ENCODE results near the gene PHKG1. TPM values are rescaled to one million over a fixed set of nuclear protein-coding genes. Genes with fewer than 3 reads are reported as not detected.
"Not testable (repeated sequence)": the region's sequence is repeated elsewhere in the genome, so short reads cannot be mapped to it uniquely, and the experiment has no call there.

PHKG1 gene
- total and polyA plus RNA-seq, 11 donors = 2.4 to 150 (median 19.7) TPM

- intact Hi-C loops (cut with DNase I) = no loop called here
- Histone ChIP-seq H3K36me3 (peaks cover 0 to 6% (median 5%) of the 10 kb centered on the region in 9 donors), H3K27ac (peak overlapping the region in 1 of 12 donors; percentile 66), H3K27me3 (no peaks in the 10 kb centered on the region), H3K4me3 (no peak overlapping the region), H3K9me3 (no peaks in the 10 kb centered on the region), H3K4me1 (peaks cover 7 to 45% (median 26%) of the 10 kb centered on the region in 12 donors)
- ATAC-seq = no peak
- no peak for DNase-seq
- no peak for TF ChIP-seq CTCF (IDR thresholded peaks at IDR 0.05)
- WGBS, 4 donors = 86 to 94% (median 90%) methylated on average over 1 of the region's 1 CpG
These were observed 44.5 kb downstream of the PHKG1 start for GRCh38 chr7:56048245-56048644.

- H3K27ac ChIP-seq = peak overlapping the region in 2 of 12 donors; percentile 15 to 66
- H3K9me3 ChIP-seq; ATAC-seq; H3K27me3 ChIP-seq; intact Hi-C loops (cut with DNase I); DNase-seq; H3K4me3 ChIP-seq; H3K36me3 ChIP-seq: not testable (repeated sequence)
- peaks cover 4 to 40% (median 19%) of the 10 kb centered on the region in 12 donors for H3K4me1 ChIP-seq
- 84 to 88% (median 85%) methylated on average over 11 of the region's 11 CpGs for WGBS, 4 donors
These were observed 45.2 kb downstream of the PHKG1 start for GRCh38 chr7:56047446-56048116.

GRCh38 chr7:56046721-56047445 is 45.9 kb downstream of the PHKG1 start:
- no peak overlapping the region for H3K4me3 ChIP-seq
- 57 to 66% (median 61%) methylated on average over 5 of the region's 5 CpGs for WGBS, 4 donors
- DNase-seq (no peak), ATAC-seq (no peak)
- H3K36me3 ChIP-seq = peaks cover 0 to 8% (median 0%) of the 10 kb centered on the region in 9 donors
- peaks cover 0 to 34% (median 15%) of the 10 kb centered on the region in 12 donors for H3K4me1 ChIP-seq
- intact Hi-C loops (cut with DNase I) = no loop called here
- no peaks in the 10 kb centered on the region for H3K9me3 ChIP-seq
- TF ChIP-seq CTCF (IDR thresholded peaks at IDR 0.05) (no peak), POLR2A (IDR thresholded peaks at IDR 0.05) (no peak)
- H3K27ac ChIP-seq = peak overlapping the region in 5 of 12 donors; percentile 15 to 66 (median 24)
- no peaks in the 10 kb centered on the region for H3K27me3 ChIP-seq

DNA sequence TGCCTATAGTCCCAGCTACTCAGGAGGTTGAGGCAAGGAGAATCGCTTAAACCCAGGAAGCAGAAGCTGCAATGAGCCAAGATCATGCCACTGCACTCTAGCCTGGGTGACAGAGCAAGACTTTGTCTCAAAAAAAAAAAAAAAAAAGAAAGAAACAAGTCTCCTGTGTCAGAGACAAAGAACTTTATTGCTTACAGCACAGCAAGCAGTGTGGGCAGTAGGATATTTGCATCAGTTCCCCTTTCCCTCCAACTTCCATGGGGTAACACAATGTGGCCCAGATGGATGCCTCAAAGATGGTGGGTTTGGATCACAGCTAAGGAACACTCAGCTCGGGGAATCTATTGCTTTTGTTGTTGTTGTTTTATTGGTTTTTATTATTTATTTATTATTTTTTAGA is 47.0 kb downstream of the PHKG1 start:
- DNase-seq; intact Hi-C loops (cut with DNase I); H3K4me3 ChIP-seq; ATAC-seq; H3K27ac ChIP-seq; H3K9me3 ChIP-seq; H3K27me3 ChIP-seq: not testable (repeated sequence)
- Histone ChIP-seq H3K4me1 (peaks cover 0 to 31% (median 14%) of the 10 kb centered on the region in 12 donors), H3K36me3 (peaks cover 0 to 13% (median 0%) of the 10 kb centered on the region in 9 donors)
- 90 to 97% (median 93%) methylated on average over 2 of the region's 2 CpGs for WGBS, 4 donors

- Histone ChIP-seq H3K4me3 (no peak overlapping the region), H3K27me3 (no peaks in the 10 kb centered on the region), H3K9me3 (no peaks in the 10 kb centered on the region), H3K27ac (no peak overlapping the region), H3K36me3 (peaks cover 0 to 13% (median 0%) of the 10 kb centered on the region in 9 donors), H3K4me1 (no peaks in the 10 kb centered on the region)
- ATAC-seq (no peak), DNase-seq (no peak)
- intact Hi-C loops (cut with DNase I) = no loop called here
- TF ChIP-seq POLR2A (IDR thresholded peaks at IDR 0.05) = no peak
- TF ChIP-seq CTCF (IDR thresholded peaks at IDR 0.05) = no peak
- 87 to 96% (median 93%) methylated on average over 3 of the region's 3 CpGs for WGBS, 4 donors
These were observed 52.0 kb downstream of the PHKG1 start for GRCh38 chr7:56040730-56041129.
